Activated CD4-positive, CD25-positive, alpha-beta regulatory T cell (primary cell): ENCODE results near the gene LDLRAD4.

Source experiments
- DNase-seq, 4 experiments: peaks; one replicate each; lab custom pipeline; 2025; lab: John Stamatoyannopoulos, UW

LDLRAD4 gene

GRCh38 chr18:13265911-13266217 is 47.3 kb downstream of the LDLRAD4 start:
- DNase-seq, result no peak

GRCh38 chr18:13266218-13267100 is 47.9 kb downstream of the LDLRAD4 start:
- no peak for DNase-seq

- DNase-seq, result no peak
Observed at GRCh38 chr18:13267431-13267873, 48.9 kb downstream of the LDLRAD4 start.

GRCh38 chr18:13268158-13269012 is 49.8 kb downstream of the LDLRAD4 start:
- no peak for DNase-seq

- no peak for DNase-seq
Observed at GRCh38 chr18:13269013-13269280, 50.4 kb downstream of the LDLRAD4 start.

GRCh38 chr18:13269521-13270011 is 51.0 kb downstream of the LDLRAD4 start:
- no peak for DNase-seq

- no peak for DNase-seq
Observed at GRCh38 chr18:13270279-13270855, 51.8 kb downstream of the LDLRAD4 start.

GRCh38 chr18:13271302-13271911 is 52.8 kb downstream of the LDLRAD4 start:
- DNase-seq, result no peak

- DNase-seq, result no peak
Observed at GRCh38 chr18:13272416-13272815, 53.9 kb downstream of the LDLRAD4 start.

- no peak for DNase-seq
Observed at GRCh38 chr18:13273800-13274199, 55.2 kb downstream of the LDLRAD4 start.

GRCh38 chr18:13275075-13275474 is 56.5 kb downstream of the LDLRAD4 start:
- no peak for DNase-seq

GRCh38 chr18:13276530-13277520 is 58.3 kb downstream of the LDLRAD4 start:
- no peak for DNase-seq

- no peak for DNase-seq
Observed at GRCh38 chr18:13278062-13278630, 59.6 kb downstream of the LDLRAD4 start.

- no peak for DNase-seq
Observed at GRCh38 chr18:13279181-13280069, 60.9 kb downstream of the LDLRAD4 start.

- DNase-seq, result no peak
Observed at GRCh38 chr18:13280070-13280795, 61.7 kb downstream of the LDLRAD4 start.

GRCh38 chr18:13281406-13281805 is 62.8 kb downstream of the LDLRAD4 start:
- DNase-seq, result no peak

GRCh38 chr18:13283746-13284145 is 65.2 kb downstream of the LDLRAD4 start:
- no peak for DNase-seq

GRCh38 chr18:13284330-13285027 is 65.9 kb downstream of the LDLRAD4 start:
- no peak for DNase-seq
